Keratinocyte (primary cell): Measurements from ENCODE around the gene FBXL17. TPM values are rescaled to one million over a fixed set of nuclear protein-coding genes. Genes with fewer than 3 reads are reported as not detected.

Source experiments
- DNase-seq: peaks from one replicate; pipeline ENCODE4 v3.0.0-alpha.2; 2011; ENCODE audit warnings: low read depth, missing footprints, low spot score
- FAIRE-seq: peaks from 2 replicates; lab custom pipeline; 2011; peaks lifted over from hg19 to GRCh38; lab: Jason Lieb, UNC
- H2AFZ ChIP-seq: 2 replicates; pipeline ENCODE4 v1.6.0; 2012; ENCODE audit warnings: low read length, control low read depth, inconsistent platforms; ENCODE audit not compliant: control insufficient read depth
- H3K27ac ChIP-seq: 2 replicates; pipeline ENCODE4 v1.5.1; 2011; ENCODE audit warnings: low read length; ENCODE audit not compliant: control insufficient read depth, insufficient read depth
- H3K27me3 ChIP-seq: 3 replicates; pipeline ENCODE4 v1.6.0; 2011; ENCODE audit warnings: low read length; ENCODE audit not compliant: control insufficient read depth, insufficient read depth; ENCODE audit errors: extremely low read depth
- H3K36me3 ChIP-seq, 2 experiments: 2 replicates in 1 of 2; 3 replicates in 1 of 2; pipeline ENCODE4 v1.5.1; 2011; ENCODE audit warnings: low read length in 2 of 2, mild to moderate bottlenecking in 1 of 2; ENCODE audit not compliant: control insufficient read depth in 2 of 2, insufficient read depth in 2 of 2; ENCODE audit errors: extremely low read depth in 1 of 2
- H3K4me1 ChIP-seq: 3 replicates; pipeline ENCODE4 v1.5.1; 2011; ENCODE audit warnings: low read length; ENCODE audit not compliant: control insufficient read depth, insufficient read depth; ENCODE audit errors: extremely low read depth
- H3K4me2 ChIP-seq: 3 replicates; pipeline ENCODE4 v1.6.0; 2011; ENCODE audit warnings: low read depth, low read length; ENCODE audit not compliant: control insufficient read depth, insufficient read depth; ENCODE audit errors: extremely low read depth
- H3K4me3 ChIP-seq, 3 experiments: fragments of 200-600 bp in 1 of 3; sonication (generic) in 1 of 3; 2 replicates in 2 of 3; 3 replicates in 1 of 3; pipeline ENCODE4 v1.5.1; 2011 to 2016; ENCODE audit warnings: low read length in 3 of 3, mild to moderate bottlenecking in 3 of 3, control low read depth in 2 of 3, inconsistent platforms in 1 of 3, low read depth in 1 of 3, mixed read lengths in 1 of 3, mixed run types in 1 of 3, moderate library complexity in 1 of 3; ENCODE audit not compliant: control insufficient read depth in 2 of 3, insufficient read depth in 2 of 3; ENCODE audit errors: extremely low read depth in 1 of 3
- H3K79me2 ChIP-seq: 2 replicates; pipeline ENCODE4 v1.6.0; 2012; ENCODE audit warnings: low read length; ENCODE audit not compliant: control insufficient read depth, insufficient read depth
- H3K9ac ChIP-seq: 3 replicates; pipeline ENCODE4 v1.6.0; 2011; ENCODE audit warnings: low read length; ENCODE audit not compliant: control insufficient read depth, insufficient read depth; ENCODE audit errors: extremely low read depth
- H3K9me1 ChIP-seq: 3 replicates; pipeline ENCODE4 v1.6.0; 2011; ENCODE audit warnings: low read length; ENCODE audit not compliant: control insufficient read depth, insufficient read depth; ENCODE audit errors: extremely low read depth
- H3K9me3 ChIP-seq: 2 replicates; pipeline ENCODE4 v1.5.1; 2012; ENCODE audit warnings: low read depth, low read length; ENCODE audit not compliant: control insufficient read depth
- H4K20me1 ChIP-seq: 3 replicates; pipeline ENCODE4 v1.6.0; 2011; ENCODE audit warnings: low read length; ENCODE audit not compliant: control insufficient read depth, insufficient read depth; ENCODE audit errors: extremely low read depth
- EZH2 ChIP-seq: IDR thresholded peaks from one replicate; pipeline ENCODE4 v1.6.1; 2012; ENCODE audit warnings: inconsistent platforms, mild to moderate bottlenecking, low read length, moderate library complexity
- dilution Hi-C: fragments of 300-500 bp; cut with MboI; formaldehyde crosslinking; loops from one replicate; pipeline ENCODE4 v1.7.0; 2020; ENCODE audit warnings: low sequenced_read_pairs; ENCODE audit not compliant: extremely low pct_ligation_motif_present
- polyA plus RNA-seq, 5 experiments: library from polyadenylated mRNA; depleted of rRNA in 3 of 5; stranded (reverse) in 3 of 5; stranded (forward) in 1 of 5; unstranded in 1 of 5; fragments of >200 nt; gene quantifications; 1 replicate in 1 of 5; 2 replicates in 3 of 5; 3 replicates in 1 of 5; pipeline versions ENCODE4 v1.2.1 to v1.2.3, GENCODE V29; 2011 to 2012; ENCODE audit warnings: missing spikeins in 2 of 5, low read depth in 1 of 5, low replicate concordance in 1 of 5
- TF ChIP-seq, protein P1 (sequence below), 3 experiments: IDR thresholded peaks in 1 of 3; conservative IDR thresholded peaks in 1 of 3; optimal IDR thresholded peaks in 1 of 3; 2 replicates in 2 of 3; 3 replicates in 1 of 3; pipeline versions ENCODE3 to v1.5.1; 2011; ENCODE audit warnings: low read length in 3 of 3, mild to moderate bottlenecking in 3 of 3, moderate library complexity in 2 of 3, control low read depth in 1 of 3, inconsistent platforms in 1 of 3; ENCODE audit not compliant: insufficient read depth in 2 of 3; ENCODE audit errors: extremely low read depth in 1 of 3

FBXL17 gene
- polyA plus RNA-seq, 1 donor (not counting 4 experiments of a cell fraction or from before 2014, with no cell fraction given): 5.7 TPM

DNA sequence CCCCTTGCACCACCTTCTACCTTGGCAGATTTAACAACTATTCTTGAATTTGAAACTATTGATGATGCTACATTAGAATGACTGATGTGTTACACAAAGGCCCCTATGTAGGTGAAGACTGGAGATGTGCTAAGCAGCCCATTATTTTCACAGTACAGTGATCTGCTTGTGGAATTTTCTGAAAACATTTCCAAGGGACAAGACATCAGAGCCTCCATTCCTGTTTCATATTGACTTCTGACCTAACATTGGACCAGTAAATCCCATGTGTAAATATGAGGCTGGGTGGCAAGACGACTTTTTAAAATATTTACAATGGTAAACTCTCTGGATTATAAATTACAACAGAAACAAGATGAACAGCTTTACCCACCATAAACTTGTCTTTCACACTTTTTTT, 445.4 kb downstream of the FBXL17 start:
- Histone ChIP-seq H3K9me3 (no peaks in the 10 kb centered on the region), H3K79me2 (no peaks in the 10 kb centered on the region), H3K36me3 (no peaks in the 10 kb centered on the region), H4K20me1 (no peaks in the 10 kb centered on the region), H3K9ac (no peak overlapping the region), H3K27ac (no peak overlapping the region), H3K4me1 (no peaks in the 10 kb centered on the region), H2AFZ (no peak overlapping the region), H3K4me3 (no peak overlapping the region), H3K9me1 (no peaks in the 10 kb centered on the region), H3K4me2 (no peak overlapping the region), H3K27me3 (no peaks in the 10 kb centered on the region)
- DNase-seq (no peak), FAIRE-seq (no peak)
- no peak for TF ChIP-seq EZH2
- TF ChIP-seq, protein P1, sequence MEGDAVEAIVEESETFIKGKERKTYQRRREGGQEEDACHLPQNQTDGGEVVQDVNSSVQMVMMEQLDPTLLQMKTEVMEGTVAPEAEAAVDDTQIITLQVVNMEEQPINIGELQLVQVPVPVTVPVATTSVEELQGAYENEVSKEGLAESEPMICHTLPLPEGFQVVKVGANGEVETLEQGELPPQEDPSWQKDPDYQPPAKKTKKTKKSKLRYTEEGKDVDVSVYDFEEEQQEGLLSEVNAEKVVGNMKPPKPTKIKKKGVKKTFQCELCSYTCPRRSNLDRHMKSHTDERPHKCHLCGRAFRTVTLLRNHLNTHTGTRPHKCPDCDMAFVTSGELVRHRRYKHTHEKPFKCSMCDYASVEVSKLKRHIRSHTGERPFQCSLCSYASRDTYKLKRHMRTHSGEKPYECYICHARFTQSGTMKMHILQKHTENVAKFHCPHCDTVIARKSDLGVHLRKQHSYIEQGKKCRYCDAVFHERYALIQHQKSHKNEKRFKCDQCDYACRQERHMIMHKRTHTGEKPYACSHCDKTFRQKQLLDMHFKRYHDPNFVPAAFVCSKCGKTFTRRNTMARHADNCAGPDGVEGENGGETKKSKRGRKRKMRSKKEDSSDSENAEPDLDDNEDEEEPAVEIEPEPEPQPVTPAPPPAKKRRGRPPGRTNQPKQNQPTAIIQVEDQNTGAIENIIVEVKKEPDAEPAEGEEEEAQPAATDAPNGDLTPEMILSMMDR (optimal IDR thresholded peaks at IDR 0.05 in 1 of 3, IDR thresholded peaks at IDR 0.05 in 1 of 3, conservative IDR thresholded peaks at IDR 0.05 in 1 of 3; ENCODE audit: extremely low read depth in 1 of 3, insufficient read depth in 2 of 3, low read length in 3 of 3): no peak
- dilution Hi-C loops: no loop called here

DNA sequence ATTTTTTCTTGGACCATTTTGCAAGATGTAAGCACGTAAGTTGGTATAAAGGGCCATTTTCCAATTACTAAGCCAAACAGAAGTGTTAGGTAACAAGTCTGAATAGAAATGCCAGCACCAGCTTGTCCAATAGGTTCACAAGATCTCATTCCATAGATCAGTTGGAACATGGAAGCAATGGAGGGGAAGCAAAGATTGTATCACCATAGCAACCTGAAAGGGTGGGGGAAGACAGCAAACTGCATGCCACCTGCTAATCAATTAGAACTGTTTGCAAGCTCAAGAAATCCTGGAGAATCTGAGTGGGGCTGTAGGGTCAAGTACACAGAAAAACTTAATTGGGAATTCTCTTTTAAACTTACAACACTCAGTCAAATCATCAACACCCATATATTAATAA, 446.3 kb downstream of the FBXL17 start:
- Histone ChIP-seq H3K4me1 (no peaks in the 10 kb centered on the region), H3K9ac (no peak overlapping the region), H3K9me3 (no peaks in the 10 kb centered on the region), H3K27me3 (no peaks in the 10 kb centered on the region), H3K27ac (no peak overlapping the region), H3K36me3 (no peaks in the 10 kb centered on the region), H2AFZ (no peak overlapping the region), H3K9me1 (no peaks in the 10 kb centered on the region), H4K20me1 (no peaks in the 10 kb centered on the region), H3K4me3 (no peak overlapping the region), H3K4me2 (no peak overlapping the region), H3K79me2 (no peaks in the 10 kb centered on the region)
- DNase-seq (no peak), FAIRE-seq (no peak)
- dilution Hi-C loops: no loop called here
- no peak for TF ChIP-seq EZH2
- TF ChIP-seq, protein P1 (optimal IDR thresholded peaks at IDR 0.05 in 1 of 3, IDR thresholded peaks at IDR 0.05 in 1 of 3, conservative IDR thresholded peaks at IDR 0.05 in 1 of 3; ENCODE audit: extremely low read depth in 1 of 3, insufficient read depth in 2 of 3, low read length in 3 of 3): no peak
